CD4-positive, alpha-beta T cell treated with Interferon alpha-2 for 1 hour (primary cell): ENCODE results near the gene ZSCAN2.
A peak's percentile ranks its signal among the peaks of the same experiment; 100 is the strongest.
"Not testable (repeated sequence)": the region's sequence is repeated elsewhere in the genome, so short reads cannot be mapped to it uniquely, and the experiment has no call there.

Source experiments
- DNase-seq, 2 donors: peaks; one replicate each; pipeline ENCODE4 v3.0.0-alpha.2; 2020 to 2022

ZSCAN2 gene

DNA sequence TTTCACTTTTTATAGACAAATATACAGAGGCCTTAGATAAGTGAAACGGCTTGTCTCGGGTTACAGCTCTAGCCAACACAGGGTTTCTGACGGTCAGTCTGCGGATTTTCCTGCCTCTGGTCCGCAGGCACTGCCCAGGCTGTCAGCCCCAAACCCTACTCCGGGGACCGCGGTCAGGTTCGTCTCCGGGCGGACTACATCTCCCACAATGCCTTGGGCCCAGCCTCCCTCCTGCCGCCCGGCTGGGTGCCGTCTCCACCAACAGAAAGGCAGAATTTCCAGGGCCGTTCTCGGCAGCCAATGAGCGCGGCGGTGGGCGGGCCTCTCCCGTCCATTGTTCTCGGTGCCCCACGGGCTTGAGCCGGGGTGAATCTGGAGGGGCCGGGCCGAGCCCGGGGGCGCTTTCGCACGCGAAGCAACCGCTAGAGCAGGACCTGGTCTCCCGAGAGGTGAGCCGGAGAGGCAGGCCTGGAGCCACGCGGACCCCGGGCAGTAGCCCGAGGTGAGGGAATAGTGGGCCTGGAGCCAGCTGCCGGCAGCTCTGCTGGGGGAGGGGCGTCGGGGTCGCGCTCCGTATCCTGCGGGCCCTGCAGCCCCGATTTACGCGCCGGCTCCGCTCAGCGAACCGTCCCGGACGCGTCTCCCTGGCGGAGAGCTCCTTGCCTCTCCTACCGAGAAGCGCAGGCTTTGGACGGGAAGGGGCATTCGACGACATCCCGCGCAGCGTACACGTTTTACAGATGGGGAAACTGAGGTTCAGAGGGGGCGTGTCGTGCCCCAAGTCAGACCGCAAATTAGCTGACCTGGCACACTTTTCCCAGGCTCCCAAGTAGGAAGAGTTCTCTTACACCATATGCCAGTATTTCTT, at the start of gene ZSCAN2:
TSS of gene ZSCAN2 (plus strand) at position 323 of the 868 bp plus-strand sequence. CDS start 2,919 bp downstream, outside the sequence.
- DNase-seq: peak; percentile 90 to 93

DNA sequence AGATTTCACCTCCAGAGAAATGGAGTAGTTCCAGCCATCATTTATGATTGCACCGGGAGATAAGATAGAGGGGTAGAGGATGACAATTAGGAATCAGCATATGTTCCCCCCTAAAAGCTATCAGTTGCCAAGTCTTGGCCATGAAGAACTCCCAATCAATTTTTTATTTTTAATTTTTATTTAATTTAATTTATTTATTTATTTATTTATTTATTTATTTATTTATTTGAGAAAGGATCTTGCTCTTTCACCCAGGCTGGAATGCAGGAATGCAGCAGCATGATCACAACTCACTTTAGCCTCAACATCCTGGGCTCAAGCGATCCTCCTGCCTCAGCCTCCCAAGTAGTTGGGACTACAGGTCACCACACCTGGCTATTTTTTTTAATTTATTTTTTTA, 49.2 kb upstream of the ZSCAN2 start:
- not testable (repeated sequence) for DNase-seq

DNA sequence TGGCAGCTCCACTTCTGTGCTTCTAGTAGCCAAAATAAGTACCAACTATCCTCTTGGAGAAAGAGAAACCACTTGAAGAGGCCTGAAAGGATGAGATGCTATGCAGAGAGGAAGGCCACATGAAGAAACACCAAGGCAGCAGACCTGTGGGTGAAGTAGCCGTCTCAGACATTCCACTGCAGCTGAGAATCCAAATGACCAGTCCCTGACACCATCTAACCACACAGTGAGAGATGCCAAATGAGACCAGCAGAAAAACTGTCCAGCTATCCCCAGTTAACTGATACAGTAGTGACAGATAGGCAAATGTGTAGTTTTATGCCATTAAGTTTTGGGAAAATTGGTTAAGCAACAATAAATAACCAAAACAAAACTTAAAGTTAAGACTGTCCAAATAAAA, 47.9 kb upstream of the ZSCAN2 start:
- no peak for DNase-seq

DNA sequence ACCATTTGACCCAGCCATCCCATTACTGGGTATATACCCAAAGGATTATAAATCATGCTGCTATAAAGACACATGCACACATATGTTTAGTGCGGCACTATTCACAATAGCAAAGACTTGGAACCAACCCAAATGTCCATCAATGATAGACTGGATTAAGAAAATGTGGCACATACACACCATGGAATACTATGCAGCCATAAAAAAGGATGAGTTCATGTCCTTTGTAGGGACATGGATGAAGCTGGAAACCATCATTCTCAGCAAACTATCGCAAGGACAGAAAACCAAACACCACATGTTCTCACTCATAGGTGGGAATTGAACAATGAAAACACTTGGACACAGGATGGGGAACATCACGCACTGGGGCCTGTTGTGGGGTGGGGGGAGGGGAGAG, 44.1 kb upstream of the ZSCAN2 start:
- not testable (repeated sequence) for DNase-seq

DNA sequence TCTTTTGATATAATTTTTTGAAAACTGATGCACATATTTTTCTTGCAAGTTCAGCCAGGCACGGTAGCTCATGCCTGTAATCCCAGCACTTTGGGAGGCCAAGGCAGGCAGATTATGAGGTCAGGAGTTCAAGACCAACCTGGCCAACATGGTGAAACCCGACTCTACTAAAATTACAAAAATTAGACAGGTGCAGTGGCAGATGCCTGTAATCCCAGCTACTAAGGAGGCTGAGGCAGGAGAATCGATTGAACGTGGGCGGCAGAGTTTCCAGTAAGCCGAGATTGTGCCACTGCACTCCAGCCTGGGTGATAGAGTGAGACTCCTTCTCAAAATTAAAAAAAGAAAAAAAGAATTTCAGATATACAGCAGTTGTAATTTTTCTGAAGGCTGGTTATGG, 32.8 kb upstream of the ZSCAN2 start:
- not testable (repeated sequence) for DNase-seq

DNA sequence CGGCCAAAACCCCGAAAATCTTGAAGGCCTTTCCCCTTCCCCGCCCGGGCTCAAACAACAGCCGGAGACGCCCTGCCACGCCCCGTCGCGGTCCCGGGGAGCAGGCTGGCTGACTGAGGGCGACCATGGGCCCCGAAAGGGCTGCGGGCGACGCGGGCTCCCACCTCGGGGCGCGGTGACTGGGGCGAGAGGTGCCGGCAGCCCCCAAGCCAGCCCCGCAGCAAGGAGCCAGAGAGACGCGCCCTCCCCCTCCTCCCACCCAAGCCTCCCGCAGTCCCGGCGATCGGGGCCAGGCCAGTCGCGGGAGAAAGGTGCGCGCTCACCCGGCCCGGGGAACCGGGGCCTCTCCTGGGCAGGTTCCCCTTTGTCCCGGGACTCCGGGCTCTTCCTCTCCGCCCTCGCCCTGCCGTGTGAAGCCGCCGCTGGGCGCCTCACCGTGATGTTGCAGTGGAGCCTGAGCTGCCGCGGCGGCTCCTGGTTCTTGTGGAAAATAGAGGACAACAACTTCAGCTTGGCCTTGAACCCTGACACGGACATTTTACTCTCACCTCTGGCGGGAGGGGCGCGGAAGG, 30.6 kb upstream of the ZSCAN2 start:
- DNase-seq: peak; percentile 24 to 45

DNA sequence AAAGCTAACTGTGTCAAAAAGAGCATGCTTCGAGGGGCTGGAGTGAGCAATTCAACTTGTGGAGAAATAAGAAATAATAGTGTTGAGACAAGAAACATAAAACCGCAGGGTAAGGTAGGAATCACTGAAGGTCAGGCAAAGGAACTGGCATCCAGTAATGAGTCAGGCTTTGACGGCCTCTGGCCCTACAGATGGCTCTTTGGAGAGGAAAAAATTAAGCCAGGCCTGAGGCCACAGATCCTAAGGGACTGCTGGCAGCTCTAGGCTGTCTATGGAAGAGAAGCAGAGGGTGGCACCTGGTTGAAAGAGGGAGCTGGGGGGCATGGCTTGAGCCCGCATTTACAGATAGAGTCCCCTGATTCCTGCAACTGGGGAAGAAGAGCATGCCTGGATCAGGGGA, 28.6 kb upstream of the ZSCAN2 start:
- DNase-seq: no peak

DNA sequence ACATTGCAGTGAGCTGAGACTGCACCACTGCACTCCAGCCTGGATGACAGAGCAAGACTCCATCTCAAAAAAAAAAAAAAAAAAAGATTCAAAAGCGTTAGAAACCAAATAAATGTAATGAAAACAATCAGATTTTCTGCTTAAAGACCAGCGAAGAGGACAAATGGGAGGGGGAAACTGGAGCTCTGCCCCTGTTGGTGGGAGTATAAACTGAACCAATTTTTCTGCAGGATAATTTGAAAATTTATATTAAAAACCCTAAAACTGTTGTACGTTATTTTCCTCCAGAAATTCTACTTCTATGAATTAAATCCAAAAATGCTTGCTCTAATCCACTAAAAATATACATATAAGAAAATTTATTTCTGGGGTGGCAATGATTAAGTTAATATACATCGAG, 25.3 kb upstream of the ZSCAN2 start:
- no peak for DNase-seq

DNA sequence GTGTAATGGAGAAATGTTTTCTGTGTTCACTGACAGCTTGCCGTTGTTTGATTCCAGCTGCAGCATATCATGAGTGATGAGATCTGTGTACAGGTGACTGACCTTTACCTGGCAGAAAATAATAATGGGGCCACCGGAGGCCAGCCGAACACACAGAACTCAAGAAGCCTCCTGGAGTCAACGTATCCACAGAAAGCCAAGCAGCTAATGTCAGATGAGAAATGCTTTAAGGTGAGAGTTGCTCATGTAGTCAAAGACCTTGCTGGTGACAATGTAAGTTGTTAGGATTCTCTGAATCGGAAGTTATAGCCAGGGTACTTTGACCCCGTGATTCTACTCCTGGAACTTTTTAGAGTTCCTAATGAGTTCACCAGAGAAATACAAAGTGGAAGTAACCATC, 22.9 kb upstream of the ZSCAN2 start:
- DNase-seq: not testable (repeated sequence)

DNA sequence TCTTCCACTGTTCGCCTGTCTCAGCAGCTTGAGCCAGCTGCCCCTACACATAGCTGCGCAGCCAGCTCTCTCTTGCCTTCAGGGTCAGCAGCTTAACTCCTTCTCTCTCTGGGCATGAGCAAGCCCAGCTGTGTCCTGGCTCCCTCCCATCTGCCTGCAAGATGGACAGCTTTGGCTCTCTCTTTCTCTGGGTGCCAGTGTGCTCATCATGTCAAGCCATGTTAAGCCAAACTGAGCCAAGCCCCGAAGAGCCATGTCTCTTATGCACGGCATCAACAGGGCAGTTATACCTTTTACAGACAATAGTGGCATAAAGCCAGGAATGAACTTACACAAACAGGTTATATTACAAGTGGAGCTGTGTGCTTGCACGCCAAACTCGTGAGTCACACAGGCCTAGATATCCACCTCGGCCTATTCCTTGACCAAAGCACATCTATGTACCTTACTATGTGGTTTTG, 21.5 kb upstream of the ZSCAN2 start:
- not testable (repeated sequence) for DNase-seq

DNA sequence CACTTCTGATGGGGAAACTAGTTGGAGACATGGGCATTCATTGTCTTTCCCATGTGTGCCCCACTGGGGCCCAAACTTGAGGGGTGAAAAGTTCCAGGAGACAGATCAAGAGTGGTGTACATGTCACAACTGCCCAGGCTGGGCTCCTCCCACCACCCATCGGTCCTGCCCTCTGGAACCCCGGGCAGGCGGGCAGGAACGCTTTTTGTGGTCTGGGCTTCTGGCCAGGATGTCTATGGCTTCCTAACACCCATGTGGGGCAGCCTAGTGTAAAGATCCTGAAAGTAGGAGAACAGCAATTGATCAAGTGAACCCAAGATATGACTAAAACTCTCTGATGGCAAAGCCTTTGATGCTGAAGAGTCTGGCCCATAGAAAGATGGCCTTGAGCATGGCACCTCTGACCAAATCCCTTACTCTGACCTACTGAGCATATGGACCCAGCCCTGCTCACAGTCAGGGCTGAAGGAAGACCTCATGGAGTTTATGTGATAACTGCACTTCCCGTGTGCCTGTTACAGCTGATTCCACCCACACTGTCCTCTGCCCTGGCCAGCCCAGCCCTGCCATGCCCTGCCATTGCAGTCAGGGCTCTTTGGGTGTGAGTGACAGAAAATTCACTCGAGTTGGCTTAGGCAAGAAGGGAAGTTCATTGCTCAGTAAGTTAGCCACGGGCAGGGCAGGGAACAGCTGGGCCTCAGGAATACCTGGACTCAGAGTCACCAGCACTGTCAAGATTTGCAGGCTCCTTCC, 19.0 kb upstream of the ZSCAN2 start:
- DNase-seq: not testable (repeated sequence)

DNA sequence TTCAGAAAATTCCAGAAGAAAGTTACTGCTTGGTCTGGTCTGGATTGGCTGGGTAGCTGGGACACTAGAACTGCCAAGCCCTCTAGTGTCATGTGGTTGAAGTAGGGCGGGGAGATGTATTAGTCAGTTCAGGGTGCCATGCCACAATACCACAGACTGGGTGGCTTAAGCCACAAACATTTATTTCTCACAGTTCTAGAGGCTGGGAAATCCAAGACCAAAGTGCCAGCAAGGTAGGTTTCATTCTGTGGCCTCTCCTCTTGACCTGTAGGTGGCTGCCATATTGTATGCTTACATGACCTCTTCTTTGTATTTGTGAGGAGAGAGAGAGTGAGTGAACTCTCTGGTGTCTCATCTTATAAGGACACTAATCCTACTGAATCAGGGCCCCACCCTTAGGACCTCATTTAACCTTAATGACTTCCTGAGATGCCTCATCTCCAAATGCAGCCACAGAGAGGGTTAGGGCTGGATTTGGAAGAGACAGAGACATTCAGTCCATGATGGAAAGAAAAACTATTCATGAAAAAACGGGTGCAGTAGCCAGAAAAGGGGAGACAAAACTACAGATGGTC, 18.1 kb upstream of the ZSCAN2 start:
- DNase-seq: no peak

DNA sequence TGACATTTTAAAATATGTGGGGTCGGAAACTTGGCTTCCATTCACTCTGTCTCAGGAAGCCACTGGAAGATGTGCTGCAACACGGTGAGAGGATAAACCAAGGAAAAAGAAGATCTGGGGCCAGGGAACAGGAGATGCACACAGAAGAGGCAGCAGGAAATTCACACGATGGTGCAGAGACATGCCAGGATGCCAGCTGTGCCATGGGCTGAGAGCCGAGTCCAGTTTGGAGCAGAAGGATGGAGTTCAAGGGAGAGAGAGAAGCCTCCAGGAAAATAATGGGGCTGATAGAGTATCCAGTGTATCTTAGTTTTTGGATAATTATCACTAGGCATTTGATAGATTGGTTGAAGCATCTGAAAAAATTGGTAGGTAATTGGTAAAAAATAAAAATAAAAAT, 16.9 kb upstream of the ZSCAN2 start:
- DNase-seq: not testable (repeated sequence)

DNA sequence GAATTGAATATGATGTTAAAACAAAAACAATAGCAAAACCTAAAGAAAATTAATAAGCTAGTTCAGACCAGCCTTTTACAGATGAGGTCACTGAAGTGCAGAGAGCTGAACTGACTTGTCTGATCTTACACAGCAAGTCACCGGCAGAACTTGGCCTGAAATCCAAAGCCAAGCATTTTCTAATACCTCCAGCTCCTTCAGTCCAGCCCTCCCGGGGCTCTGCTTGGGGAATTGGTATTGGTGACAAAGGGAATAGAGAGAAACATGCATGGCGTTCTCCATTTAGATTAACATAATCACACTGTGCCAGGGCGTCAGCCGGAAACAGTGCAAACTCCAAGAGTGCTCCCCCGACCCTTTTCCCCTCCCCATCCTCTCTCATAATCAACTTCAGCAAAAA, 14.1 kb upstream of the ZSCAN2 start:
- DNase-seq: no peak

DNA sequence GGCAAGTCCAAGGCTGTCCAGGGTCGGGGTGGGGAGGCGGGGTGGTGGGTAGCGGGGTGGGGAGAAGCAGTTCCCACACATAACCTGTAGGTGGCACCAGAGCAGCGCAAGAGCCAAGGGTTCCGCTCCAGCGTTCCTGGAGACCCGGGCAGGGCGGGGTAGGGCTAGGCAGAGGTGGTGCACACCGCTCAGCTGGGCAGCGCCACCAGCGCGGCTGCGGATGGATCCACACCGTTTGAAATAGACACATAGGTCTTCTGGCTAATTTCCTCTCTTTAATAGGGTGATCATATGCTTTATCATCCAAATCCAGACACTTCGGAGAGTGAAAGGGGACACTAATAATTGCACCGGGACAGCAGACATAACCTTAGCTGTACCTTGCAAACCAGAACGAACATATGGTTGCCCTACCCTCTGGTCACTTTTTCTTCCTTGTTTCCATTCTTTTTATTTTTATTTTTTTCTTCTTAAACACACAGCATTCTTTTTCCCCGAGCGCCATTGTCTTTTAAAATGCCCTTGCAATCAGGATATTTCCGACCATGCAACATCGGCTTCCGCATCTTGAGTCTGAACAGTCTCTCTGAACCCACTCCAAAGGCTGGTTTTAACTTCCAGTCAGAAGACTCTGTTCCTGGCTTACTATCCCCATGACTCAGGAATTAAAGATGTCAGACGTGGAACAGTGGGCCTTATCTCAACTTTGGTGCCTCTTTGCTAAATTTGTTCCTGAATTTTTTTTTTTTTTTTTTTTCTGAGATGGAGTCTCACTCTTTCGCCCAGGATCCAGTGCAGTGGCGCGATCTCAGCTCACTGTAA, 12.5 kb upstream of the ZSCAN2 start:
- DNase-seq: peak; percentile 84 to 87

DNA sequence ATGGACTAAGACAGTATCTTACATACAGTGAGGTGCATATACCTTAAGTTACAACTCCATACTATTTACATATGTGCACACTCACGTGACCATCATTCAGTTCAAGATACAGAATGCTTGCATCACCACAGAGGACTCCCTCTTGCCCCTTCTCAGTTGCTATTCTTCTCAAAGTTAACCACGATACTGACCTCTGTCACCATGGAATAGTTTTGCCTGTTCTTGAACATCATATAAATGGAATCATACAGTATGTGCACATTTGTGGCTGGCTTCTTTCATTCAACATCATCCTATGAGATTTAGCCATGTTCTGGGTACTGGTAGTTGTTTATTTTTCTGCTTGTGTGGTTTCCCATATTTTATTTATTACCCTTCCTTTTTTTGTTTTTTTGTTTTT, 10.4 kb upstream of the ZSCAN2 start:
- no peak for DNase-seq

DNA sequence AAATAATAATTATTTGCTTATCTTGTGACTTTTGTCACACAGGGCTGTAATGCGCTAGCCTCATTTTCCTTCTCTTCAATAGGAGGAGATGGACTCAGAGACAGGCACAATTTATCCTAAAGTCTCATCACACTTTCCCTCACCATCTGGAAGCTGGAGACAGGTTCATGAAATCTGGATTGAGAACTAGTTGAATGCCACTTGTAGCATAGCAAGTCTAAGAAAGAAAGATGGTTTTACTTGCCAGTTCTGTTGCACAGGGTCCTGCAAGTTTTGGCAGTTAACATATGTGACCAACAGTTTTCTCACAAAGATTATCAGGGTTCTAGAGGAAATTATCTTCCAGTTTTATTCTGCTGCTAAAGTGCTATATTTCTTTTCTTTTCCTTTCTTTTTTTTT, 9.0 kb upstream of the ZSCAN2 start:
- no peak for DNase-seq

DNA sequence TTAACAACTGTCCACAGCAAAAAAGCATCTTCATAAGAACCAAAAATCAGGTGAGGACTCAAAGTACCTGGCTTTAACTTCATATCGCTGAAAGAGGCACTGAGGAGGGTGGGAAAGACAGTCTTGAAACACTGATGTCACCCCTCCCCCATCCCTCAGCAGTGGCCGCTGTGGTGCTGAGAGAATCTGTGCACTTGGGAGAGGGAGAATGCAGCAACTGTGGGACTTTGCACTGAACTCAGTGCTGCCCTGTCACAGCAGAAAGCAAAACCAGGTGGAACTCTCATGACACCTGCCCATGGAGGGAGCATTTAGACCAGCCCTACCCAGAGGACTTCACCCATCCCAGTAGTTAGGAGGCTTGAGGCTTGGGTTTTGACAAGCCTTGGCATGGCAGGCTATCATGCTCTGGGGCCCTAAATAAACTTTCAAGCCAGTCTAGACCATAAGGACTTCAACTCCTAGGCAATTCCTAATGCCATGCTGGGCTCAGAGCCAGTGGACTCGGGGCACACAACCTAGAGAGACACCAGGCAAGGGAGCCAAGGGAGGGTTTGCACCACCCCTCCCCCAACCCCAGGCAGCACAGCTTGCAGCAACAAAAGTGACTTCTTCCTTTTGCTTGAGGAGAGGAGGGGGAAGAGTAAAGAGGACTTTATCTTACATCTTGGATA, 6.1 kb upstream of the ZSCAN2 start:
- DNase-seq: no peak

DNA sequence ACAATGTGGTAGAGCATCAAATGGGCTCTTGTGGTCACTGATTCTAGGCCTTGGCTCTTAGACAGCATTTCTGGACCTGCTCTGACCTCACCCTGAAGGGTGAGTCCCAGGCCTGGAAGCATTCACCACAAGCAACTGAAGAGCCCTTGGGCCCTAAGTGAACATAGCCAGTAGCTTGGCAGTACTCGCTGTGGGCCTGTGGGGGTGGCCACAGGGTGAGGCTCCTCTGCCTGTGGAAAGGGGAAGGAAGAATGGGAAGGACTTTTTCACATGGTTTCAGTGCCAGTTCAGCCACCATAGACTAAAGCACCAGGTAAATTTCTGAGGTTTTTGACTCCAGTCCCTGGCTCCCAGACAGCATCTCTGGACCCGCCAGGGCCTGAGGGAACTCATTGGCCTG, 5.1 kb upstream of the ZSCAN2 start:
- no peak for DNase-seq

DNA sequence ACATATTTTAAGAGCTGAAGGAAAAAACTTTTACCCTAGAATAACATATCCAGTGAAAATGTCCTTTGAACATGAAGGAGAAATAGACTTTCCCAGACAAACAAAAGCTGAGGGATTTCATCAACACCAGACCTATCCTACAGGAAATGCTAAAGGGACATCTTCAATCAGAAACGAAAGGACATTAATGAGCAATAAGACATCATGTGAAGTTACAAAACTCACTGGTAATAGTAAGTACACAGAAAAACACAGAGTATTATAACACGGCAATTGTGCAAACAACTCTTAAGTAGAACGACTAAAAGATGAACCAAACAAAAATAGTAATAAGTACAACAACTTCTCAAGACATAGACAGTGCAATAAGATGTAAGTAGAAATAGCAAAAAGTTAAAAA, 3.5 kb upstream of the ZSCAN2 start:
- no peak for DNase-seq

DNA sequence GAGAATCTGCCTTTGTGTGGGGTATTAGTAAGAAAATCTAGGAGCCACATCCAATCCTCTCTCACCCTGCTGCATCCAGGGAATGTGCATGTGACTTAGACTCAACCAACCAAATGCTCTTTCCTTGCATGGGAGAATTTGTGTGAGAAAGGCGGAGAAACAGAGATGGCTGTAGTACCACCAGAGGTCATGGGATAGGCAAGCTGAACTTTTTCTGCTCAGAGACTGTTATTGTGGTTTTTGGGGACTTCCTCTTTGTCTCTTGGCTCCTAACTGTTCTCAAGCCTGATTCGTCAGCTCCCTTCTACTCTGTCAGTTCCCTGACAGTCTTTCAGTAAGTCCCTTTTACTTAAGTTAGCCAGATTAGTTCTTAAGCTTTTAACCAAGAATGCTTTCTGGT, 2.6 kb upstream of the ZSCAN2 start:
- DNase-seq: peak; percentile 46 to 68

DNA sequence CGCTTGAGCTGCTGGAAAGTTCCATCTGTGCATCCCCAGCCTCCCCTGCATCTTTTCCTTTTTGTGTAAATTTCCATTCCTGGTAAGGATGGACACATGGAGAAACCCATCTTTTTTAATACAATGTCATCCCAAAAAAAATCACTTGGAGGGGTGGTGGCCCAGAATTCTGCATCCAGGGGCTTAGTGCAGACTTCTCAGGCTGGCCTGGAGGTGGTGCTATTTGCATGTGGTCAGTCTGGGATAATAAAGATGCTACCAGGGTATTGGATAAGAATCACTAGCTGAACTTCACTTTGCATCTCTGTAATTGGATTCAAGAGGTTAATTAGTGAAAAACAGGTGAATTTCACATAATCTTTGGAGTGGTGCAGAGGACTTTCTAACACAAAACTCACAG, 1.8 kb upstream of the ZSCAN2 start:
- peak in 1 of 2 donors; percentile 41 for DNase-seq
